Coronary artery (tissue), 2 donors: ENCODE data around the gene TMEM38B.
A peak's percentile ranks its signal among the peaks of the same experiment; 100 is the strongest.

Source experiments
- DNase-seq: peaks from one replicate; pipeline ENCODE4 v3.0.0-alpha.2; 2017; ENCODE audit warnings: low spot score
- H3K27ac ChIP-seq, 2 donors: fragments of 200-600 bp; sonication (generic); one replicate each; pipeline ENCODE4 v1.5.1; 2016 to 2019
- H3K4me3 ChIP-seq: fragments of 200-600 bp; sonication (generic); 2 replicates; pipeline ENCODE4 v1.5.1; 2016; ENCODE audit warnings: mild to moderate bottlenecking, moderate library complexity
- TF ChIP-seq, protein P1 (sequence below): fragments of 200-600 bp; sonication (generic); IDR thresholded peaks from one replicate; pipeline ENCODE4 v1.5.1; 2019; ENCODE audit warnings: antibody characterized with exemption

TMEM38B gene, protein sequence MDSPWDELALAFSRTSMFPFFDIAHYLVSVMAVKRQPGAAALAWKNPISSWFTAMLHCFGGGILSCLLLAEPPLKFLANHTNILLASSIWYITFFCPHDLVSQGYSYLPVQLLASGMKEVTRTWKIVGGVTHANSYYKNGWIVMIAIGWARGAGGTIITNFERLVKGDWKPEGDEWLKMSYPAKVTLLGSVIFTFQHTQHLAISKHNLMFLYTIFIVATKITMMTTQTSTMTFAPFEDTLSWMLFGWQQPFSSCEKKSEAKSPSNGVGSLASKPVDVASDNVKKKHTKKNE

DNA sequence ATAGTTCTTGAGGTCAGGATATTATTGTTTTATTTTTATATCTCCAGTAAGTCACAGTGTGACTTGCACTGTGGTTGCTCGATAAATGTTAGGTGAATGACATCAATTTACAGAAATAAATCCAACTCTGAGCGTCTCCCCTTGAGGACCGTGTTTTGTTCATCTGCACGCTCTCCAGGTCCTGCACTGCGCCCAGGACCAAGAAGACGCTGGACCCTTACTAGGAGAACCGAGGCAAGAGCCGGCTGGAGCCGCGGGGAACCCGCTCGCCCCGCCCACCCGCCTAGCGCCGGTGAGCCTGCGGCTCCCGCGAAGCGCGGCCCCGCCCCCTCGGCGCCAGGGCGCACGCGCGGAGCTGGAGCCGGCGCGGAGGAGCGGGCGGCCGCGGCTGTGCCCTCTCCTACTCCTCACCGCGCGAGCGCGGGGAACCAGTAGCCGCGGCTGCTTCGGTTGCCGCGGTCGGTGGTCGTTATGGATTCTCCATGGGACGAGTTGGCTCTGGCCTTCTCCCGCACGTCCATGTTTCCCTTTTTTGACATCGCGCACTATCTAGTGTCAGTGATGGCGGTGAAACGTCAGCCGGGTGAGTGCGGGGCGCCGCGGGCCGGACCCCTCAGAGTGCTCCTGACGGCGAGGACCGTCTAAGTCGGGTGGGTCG lies at the start of gene TMEM38B:
TMEM38B (plus strand) TSS at position 352 of the 658 bp plus-strand sequence; CDS start at position 472, 120 bp downstream.
- TF ChIP-seq, protein P1, sequence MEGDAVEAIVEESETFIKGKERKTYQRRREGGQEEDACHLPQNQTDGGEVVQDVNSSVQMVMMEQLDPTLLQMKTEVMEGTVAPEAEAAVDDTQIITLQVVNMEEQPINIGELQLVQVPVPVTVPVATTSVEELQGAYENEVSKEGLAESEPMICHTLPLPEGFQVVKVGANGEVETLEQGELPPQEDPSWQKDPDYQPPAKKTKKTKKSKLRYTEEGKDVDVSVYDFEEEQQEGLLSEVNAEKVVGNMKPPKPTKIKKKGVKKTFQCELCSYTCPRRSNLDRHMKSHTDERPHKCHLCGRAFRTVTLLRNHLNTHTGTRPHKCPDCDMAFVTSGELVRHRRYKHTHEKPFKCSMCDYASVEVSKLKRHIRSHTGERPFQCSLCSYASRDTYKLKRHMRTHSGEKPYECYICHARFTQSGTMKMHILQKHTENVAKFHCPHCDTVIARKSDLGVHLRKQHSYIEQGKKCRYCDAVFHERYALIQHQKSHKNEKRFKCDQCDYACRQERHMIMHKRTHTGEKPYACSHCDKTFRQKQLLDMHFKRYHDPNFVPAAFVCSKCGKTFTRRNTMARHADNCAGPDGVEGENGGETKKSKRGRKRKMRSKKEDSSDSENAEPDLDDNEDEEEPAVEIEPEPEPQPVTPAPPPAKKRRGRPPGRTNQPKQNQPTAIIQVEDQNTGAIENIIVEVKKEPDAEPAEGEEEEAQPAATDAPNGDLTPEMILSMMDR: no peak
- H3K27ac ChIP-seq: peak within 1 kb of the TSS; percentile 80 to 84
- H3K4me3 ChIP-seq: peak within 1 kb of the TSS; percentile 86
- DNase-seq: peak; percentile 83

DNA sequence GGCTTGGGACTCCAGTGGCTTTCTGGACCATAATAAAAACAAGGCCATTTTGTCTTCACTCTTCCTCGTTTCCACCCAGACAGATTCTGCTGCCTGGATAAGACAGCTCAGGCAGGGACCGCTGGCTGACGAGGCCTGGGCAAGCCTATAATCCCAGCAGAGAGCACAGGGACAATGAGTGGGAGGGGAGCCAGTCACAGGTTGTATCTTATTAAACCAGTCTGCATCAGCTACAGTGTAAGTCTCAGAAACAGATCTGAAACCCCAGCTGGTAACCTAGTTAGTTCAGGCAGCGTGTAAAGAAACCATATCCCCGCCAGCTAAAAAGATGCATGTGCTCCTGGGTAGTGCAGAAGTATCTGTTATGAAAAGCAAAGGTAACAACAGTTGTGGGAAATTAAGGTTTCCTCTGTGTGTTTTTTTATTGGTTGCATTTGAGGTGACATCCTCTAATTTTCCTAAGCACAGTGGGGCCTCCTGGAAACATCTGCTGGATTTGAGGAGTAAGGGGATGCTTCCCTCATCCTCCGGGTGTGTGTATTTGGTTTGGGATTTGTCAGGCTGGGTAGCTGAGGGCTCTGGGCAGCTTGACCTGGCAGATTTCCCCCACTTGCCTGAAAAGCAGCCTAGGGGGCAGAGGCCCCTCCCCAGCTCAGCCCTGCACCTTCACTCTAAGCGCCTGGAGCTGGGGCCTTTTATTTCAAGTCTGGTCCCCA lies 47.3 kb upstream of the TMEM38B start:
- TF ChIP-seq, protein P1: no peak
- DNase-seq: no peak
- no peak overlapping the region for H3K27ac ChIP-seq

DNA sequence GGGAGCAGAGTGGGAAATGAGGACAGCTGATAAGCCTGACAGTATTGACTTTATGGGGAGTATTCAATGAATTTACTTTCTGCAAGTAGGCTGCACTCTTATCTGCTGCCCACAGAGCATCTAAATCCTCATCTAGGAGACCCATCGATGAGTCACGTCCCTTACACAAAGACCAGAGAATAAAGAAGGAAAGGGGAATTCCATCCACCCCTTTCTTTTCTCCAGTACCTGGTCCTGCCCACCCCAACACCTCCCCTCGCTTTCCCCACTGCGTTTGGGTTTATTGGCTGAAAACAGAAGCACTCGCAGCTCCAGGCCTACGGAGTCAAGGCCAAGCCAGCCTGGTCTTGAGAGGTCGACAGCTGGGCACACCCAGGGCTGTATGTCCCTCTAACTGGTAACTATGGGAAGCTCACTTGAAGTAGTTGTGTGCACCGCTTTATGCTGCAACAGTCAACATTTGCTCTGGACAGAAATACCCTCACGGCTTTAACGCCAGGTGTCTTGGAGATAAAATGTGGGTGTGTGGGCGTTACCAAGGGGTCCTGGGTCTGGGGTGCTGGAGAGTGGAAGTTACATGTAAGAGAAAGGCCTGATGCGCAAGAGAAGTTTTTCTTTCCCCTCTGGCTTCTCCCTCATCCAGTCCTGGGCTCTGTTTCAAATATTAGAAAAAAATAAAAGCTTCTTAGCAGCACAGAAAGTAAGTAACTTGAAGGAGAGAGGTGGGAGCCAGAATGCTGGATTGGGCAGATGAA lies 46.6 kb upstream of the TMEM38B start:
- TF ChIP-seq, protein P1: no peak
- Histone ChIP-seq H3K4me3 (no peak overlapping the region), H3K27ac (no peak overlapping the region)
- no peak for DNase-seq

More for the DNA sequence above, 47.3 kb upstream of the TMEM38B start:
- no peak overlapping the region for H3K4me3 ChIP-seq

DNA sequence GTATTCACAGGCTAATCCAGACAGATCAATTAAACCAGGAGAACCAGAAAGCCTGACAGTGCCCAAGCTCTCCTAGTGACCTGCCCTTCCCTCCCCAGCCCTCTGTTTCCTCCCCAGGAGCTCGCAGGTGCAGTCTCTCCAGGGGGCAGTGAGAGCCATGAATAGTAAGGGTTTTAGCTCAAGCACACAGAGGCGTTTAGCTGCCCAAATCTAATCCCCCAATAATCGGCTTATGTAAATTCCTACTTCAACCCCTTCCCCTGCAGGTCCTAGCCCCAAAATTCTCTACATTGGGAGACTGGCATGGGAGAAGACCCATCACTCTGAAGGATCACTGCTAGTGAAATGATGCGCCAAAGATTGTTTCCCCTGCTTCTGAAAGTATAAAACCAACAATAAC lies 42.5 kb upstream of the TMEM38B start:
- TF ChIP-seq, protein P1: no peak
- no peak for DNase-seq
- no peak overlapping the region for H3K27ac ChIP-seq
- H3K4me3 ChIP-seq: no peak overlapping the region

DNA sequence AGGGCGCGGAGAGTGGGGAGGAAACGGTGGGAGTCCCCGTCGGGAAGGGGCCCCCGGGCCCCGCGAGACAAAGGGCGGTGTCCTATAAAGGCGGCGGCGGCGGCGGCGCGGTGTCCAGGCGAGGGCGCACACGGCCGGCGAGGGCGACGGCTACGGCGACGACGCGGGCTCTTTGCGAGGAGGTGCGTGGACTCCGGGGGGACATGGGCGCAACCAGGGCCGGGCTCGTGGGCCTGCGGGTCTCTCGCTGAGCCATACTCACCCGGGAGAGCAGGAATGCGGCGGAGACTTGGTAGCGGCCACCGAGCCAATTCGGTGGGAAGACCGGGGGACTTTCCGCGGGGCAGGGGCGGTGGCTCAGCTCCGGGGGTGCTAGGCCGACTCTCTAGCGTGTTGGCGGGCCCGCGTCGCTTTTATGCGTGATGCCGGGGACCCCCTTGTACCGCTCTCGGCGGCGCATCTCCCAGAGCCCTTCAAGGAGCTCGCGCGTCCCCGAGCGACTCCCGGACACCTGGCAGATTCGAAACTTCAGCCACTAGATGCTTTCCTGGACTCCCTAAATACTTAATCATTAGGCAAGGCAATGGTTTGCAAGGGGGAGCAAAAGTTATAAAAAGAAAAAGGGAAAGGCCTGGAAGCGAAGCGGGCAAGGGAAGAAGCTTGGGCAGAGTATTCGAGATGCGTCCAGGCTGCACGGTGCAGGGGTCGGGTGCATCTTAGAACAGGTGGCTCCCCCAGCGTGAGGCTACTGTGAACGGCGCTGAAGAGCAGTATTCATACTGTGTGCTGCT lies 38.0 kb upstream of the TMEM38B start:
- Histone ChIP-seq H3K27ac (no peak overlapping the region), H3K4me3 (peak overlapping the region; percentile 77)
- TF ChIP-seq, protein P1: no peak
- no peak for DNase-seq

DNA sequence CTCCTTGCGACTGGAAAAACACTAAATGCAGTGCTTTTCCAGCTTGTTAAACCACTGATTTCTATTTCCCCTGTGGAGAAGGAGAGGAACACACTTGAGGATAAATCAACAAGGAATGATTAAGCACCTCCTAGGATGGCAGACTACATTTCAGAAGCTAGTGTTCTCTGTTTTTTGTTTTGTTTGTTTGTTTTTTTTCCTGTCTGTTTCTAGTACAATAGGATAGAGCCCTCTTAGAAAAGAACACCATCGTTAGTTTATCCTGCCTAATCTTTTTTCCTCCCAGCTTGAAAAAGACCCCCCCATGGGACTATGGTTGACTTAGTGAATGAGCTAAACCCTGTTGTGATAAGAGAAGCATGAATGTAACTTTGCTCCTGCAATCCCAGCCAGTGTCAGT lies 36.0 kb upstream of the TMEM38B start:
- Histone ChIP-seq H3K4me3 (no peak overlapping the region), H3K27ac (no peak overlapping the region)
- DNase-seq: no peak
- TF ChIP-seq, protein P1: no peak
